ENCODE measurements around the gene NFIA. TPM values are rescaled to one million over a fixed set of nuclear protein-coding genes. Genes with fewer than 3 reads are reported as not detected.

NFIA gene
- total and polyA plus RNA-seq, 9 of the 15 experiments (the other 6 are each of a cell fraction or from before 2014, with no cell fraction given): 5.3 to 24.9 (median 9.8) TPM

GRCh38 chr1:61446531-61446991 lies 364.2 kb downstream of the NFIA start:
- FAIRE-seq (peak; percentile 73), ATAC-seq (peak; percentile 89), DNase-seq (ENCODE audit: extremely low read depth in 1 of 4, low spot score in 3 of 4) (peak; percentile 55 to 75 (median 66))
- Histone ChIP-seq H4K20me1 (replicated peaks; ENCODE audit: control insufficient read depth, insufficient read depth, low read length) (no peaks in the 10 kb centered on the region), H3K27me3 (ENCODE audit: control insufficient read depth in 2 of 2, insufficient read depth in 2 of 2, low read length in 2 of 2) (no peaks in the 10 kb centered on the region), H3K9me1 (ENCODE audit: control insufficient read depth, insufficient read depth, low read length) (no peaks in the 10 kb centered on the region), H3K27ac (ENCODE audit: extremely low read depth, low read depth, low read length) (peak overlapping the region; percentile 42), H3K9me3 (replicated peaks; ENCODE audit: control insufficient read depth, insufficient read depth, low read depth, low read length) (no peaks in the 10 kb centered on the region), H3K4me3 (no peak overlapping the region), H3K9ac (ENCODE audit: insufficient read depth in 1 of 2, low read depth in 2 of 2, low read length in 2 of 2) (no peak overlapping the region; a peak in 1 of 4 replicates), H3K4me2 (ENCODE audit: insufficient read depth, low read length) (no peak overlapping the region), H2AFZ (ENCODE audit: low read depth, low read length) (peak overlapping the region; percentile 5; the same call in 1 of the 2 replicates), H3K36me3 (ENCODE audit: control insufficient read depth, insufficient read depth, low read length) (peaks cover 7% of the 10 kb centered on the region; the same call in 2 of the 3 replicates), H3K4me1 (replicated peaks in 1 of 2; ENCODE audit: control insufficient read depth in 2 of 2, insufficient read depth in 2 of 2, low read length in 2 of 2) (peaks cover 3 to 13% of the 10 kb centered on the region in 2 experiments; a peak in 4 of 5 replicates), H3K79me2 (ENCODE audit: control insufficient read depth, insufficient read depth, low read length) (no peaks in the 10 kb centered on the region)
- ChIA-PET POLR2A (interaction anchor here (0.5 to 1.2 kb wide), 3 partner anchors 22 to 472 kb away, joined by 3 to 6 read pairs (median 4); no protein-coding TSS in a partner anchor), CTCF (ENCODE audit: low intra/inter-chr PET ratio) (no interaction called here)
- in situ Hi-C loops (cut with MboI) (loop anchor here (10.0 kb wide), 1 partner anchor 472 kb away; no protein-coding TSS in a partner anchor), intact Hi-C loops (cut with micrococcal nuclease) (no loop called here)
- WGBS (ENCODE audit: insufficient coverage, low coverage, missing lambda C conversion rate): 26% methylated on average over 7 of the region's 7 CpGs
- BruUV-seq (replicated peaks): no TSS peak
- TF ChIP-seq ZBTB11 (CRISPR knock-in tag; IDR thresholded peaks at IDR 0.05) (no peak), STAT5B (CRISPR knock-in tag; IDR thresholded peaks at IDR 0.05) (no peak), BRD4 (IDR thresholded peaks at IDR 0.05) (no peak), ZKSCAN8 (CRISPR knock-in tag; IDR thresholded peaks at IDR 0.05) (no peak), NFIX (CRISPR knock-in tag; IDR thresholded peaks at IDR 0.05; ENCODE audit: low read depth) (peak; percentile 47; the same call in 1 of the 2 replicates), IFI16 (CRISPR knock-in tag; IDR thresholded peaks at IDR 0.05) (no peak), FOSL1 (tag; conservative IDR thresholded peaks at IDR 0.05) (peak; percentile 65), TEAD4 (IDR thresholded peaks at IDR 0.05; ENCODE audit: low read length) (peak; percentile 57; the same call in 1 of the 2 replicates), TEAD4 (CRISPR knock-in tag; IDR thresholded peaks at IDR 0.05; ENCODE audit: borderline replicate concordance) (no peak), SOX6 (IDR thresholded peaks at IDR 0.05) (peak; percentile 72)
- TF ChIP-seq, protein P1, sequence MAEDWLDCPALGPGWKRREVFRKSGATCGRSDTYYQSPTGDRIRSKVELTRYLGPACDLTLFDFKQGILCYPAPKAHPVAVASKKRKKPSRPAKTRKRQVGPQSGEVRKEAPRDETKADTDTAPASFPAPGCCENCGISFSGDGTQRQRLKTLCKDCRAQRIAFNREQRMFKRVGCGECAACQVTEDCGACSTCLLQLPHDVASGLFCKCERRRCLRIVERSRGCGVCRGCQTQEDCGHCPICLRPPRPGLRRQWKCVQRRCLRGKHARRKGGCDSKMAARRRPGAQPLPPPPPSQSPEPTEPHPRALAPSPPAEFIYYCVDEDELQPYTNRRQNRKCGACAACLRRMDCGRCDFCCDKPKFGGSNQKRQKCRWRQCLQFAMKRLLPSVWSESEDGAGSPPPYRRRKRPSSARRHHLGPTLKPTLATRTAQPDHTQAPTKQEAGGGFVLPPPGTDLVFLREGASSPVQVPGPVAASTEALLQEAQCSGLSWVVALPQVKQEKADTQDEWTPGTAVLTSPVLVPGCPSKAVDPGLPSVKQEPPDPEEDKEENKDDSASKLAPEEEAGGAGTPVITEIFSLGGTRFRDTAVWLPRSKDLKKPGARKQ (CRISPR knock-in tag; IDR thresholded peaks at IDR 0.05): no peak
- TF ChIP-seq, protein P2, sequence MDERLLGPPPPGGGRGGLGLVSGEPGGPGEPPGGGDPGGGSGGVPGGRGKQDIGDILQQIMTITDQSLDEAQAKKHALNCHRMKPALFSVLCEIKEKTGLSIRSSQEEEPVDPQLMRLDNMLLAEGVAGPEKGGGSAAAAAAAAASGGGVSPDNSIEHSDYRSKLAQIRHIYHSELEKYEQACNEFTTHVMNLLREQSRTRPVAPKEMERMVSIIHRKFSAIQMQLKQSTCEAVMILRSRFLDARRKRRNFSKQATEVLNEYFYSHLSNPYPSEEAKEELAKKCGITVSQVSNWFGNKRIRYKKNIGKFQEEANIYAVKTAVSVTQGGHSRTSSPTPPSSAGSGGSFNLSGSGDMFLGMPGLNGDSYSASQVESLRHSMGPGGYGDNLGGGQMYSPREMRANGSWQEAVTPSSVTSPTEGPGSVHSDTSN (CRISPR knock-in tag; IDR thresholded peaks at IDR 0.05; ENCODE audit: low read depth): no peak
- TF ChIP-seq, protein P2 (tag; conservative IDR thresholded peaks at IDR 0.05; ENCODE audit: low read depth): peak; percentile 83
- TF ChIP-seq, protein P3, sequence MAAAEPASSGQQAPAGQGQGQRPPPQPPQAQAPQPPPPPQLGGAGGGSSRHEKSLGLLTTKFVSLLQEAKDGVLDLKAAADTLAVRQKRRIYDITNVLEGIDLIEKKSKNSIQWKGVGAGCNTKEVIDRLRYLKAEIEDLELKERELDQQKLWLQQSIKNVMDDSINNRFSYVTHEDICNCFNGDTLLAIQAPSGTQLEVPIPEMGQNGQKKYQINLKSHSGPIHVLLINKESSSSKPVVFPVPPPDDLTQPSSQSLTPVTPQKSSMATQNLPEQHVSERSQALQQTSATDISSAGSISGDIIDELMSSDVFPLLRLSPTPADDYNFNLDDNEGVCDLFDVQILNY (CRISPR knock-in tag; IDR thresholded peaks at IDR 0.05): no peak
